HFF-Myc (cell line): Measurements from ENCODE around the gene SDHAF4.
A peak's percentile ranks its signal among the peaks of the same experiment; 100 is the strongest.
"Not testable (repeated sequence)": the region's sequence is repeated elsewhere in the genome, so short reads cannot be mapped to it uniquely, and the experiment has no call there.

Experiments used
- DNase-seq: peaks from one replicate; pipeline ENCODE4 v3.0.0-alpha.2; 2011; ENCODE audit warnings: low read depth; ENCODE audit errors: extremely low read depth
- H3K4me3 ChIP-seq: replicated peaks from 2 replicates; pipeline ENCODE4 v1.5.1; 2011; ENCODE audit warnings: low read depth, mild to moderate bottlenecking, control low read depth, low read length
- TF ChIP-seq, protein P1 (sequence below): IDR thresholded peaks from 2 replicates; pipeline ENCODE4 v1.5.1; 2012; ENCODE audit warnings: mild to moderate bottlenecking, low read depth, low read length, control low read depth; ENCODE audit errors: missing control alignments

The SDHAF4 gene

DNA sequence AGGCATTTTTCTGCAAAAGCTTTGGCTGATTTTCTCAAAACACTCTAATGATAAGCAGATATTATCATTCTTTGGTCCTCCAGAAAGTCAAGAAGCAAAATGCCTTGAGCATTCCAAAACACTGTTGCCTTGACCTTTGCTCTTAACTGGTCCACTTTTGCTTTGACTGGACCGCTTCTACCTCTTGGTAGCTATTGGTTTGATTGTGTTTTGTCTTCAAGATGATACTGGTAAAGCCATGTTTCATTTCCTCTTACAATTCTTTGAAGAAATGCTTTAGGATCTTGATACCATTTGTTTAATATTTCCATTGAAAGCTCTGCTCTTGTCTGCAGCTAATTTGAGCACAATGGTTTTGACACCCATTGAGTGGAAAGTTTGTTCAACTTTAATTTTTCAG is 35.6 kb upstream of the SDHAF4 start:
- DNase-seq = no peak
- TF ChIP-seq, protein P1, sequence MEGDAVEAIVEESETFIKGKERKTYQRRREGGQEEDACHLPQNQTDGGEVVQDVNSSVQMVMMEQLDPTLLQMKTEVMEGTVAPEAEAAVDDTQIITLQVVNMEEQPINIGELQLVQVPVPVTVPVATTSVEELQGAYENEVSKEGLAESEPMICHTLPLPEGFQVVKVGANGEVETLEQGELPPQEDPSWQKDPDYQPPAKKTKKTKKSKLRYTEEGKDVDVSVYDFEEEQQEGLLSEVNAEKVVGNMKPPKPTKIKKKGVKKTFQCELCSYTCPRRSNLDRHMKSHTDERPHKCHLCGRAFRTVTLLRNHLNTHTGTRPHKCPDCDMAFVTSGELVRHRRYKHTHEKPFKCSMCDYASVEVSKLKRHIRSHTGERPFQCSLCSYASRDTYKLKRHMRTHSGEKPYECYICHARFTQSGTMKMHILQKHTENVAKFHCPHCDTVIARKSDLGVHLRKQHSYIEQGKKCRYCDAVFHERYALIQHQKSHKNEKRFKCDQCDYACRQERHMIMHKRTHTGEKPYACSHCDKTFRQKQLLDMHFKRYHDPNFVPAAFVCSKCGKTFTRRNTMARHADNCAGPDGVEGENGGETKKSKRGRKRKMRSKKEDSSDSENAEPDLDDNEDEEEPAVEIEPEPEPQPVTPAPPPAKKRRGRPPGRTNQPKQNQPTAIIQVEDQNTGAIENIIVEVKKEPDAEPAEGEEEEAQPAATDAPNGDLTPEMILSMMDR = no peak
- H3K4me3 ChIP-seq = no peak overlapping the region

DNA sequence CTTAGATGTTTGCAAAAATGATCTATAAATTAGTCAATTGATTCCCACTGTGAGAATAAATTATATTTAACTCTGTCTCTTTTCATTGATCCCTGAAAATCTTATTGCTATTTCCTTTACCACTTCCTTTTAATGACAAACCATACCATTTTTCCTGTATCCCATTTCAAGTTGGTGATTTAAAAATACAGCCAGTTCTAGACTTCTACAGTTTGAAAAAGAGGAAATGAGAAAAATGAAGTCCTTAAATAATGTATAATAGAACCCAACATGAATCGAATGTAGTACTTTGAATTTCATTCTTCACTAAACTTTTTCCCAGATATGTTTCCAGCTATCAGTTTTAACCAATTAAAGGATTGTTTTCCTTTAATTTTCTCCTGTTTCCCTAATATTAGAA is 29.5 kb upstream of the SDHAF4 start:
- DNase-seq = no peak
- TF ChIP-seq, protein P1 = no peak
- no peak overlapping the region for H3K4me3 ChIP-seq

DNA sequence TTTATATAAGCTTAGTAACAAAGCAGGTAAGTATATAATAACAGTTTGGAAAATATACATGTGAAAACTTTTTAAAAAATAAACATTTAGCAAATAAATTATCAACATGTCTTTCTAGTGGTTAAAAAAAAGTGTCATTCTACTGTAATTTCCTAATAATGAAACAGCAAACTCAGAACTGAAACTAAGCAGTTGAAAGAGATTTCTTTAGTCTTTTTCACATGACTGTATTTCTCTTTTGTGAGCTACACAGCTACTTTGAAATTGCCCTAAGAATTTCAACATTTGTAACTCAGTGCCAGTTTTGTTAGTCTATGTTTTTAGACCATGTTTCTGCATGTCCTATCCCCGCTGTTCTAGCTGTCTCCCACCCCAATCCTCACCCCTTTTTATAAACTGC is 28.4 kb upstream of the SDHAF4 start:
- TF ChIP-seq, protein P1 = no peak
- no peak overlapping the region for H3K4me3 ChIP-seq
- no peak for DNase-seq

DNA sequence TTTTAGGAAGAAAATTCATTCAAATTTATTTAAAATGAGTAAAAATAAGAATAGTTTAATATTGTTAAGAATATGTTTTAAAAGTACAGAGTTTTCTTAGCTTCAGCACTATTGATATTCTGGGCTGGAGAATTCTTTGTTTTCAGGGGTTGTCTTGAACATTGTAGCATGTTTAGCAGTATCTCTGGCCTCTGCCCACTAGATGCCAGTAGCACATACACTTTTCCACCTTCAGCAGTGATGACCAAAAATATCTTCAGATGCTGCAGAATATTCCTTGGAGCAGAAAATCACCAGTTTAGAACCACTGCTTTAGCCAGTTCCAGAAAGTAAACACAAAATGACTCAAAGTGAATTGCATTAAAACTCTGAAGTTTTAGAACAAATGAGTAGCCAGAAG is 19.4 kb upstream of the SDHAF4 start:
- no peak overlapping the region for H3K4me3 ChIP-seq
- no peak for DNase-seq
- TF ChIP-seq, protein P1 = peak; percentile 35

DNA sequence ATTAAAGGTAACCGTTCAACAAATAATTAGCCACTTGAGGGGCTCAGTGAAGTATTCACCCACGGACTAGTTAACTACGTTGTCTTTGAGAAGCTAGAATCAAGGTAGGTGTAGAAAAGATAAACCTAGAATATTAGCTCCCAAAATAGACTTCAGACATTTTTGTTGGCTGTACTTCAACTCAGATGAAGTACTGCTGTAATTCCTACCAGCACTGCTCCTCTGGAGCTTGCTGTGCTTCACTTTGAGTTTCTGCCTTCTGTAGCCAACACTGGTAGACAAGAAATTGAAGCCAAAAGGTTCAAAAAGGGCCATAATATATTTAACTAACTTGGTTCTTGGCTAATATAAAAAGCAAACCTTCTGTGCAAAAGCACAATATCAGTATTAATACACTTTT is 18.8 kb upstream of the SDHAF4 start:
- H3K4me3 ChIP-seq = no peak overlapping the region
- TF ChIP-seq, protein P1 = no peak
- DNase-seq = no peak

DNA sequence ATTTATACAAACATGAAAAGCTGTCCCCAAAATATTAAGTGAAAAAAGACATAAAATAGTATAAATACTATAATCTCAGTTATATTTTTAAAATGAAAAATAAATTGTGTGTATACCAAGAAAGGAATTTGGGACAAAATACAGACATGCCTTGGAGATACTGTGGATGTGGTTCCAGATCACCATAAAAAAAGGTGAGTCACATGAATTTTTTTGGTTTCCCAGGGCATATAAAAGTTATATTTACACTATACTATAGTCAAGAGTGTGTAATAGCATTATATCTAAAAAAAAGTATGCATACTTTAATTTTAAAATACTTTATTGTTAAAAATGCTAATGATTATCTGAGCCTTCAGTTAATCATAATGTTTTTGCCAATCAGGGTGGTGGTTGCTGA is 17.4 kb upstream of the SDHAF4 start:
- H3K4me3 ChIP-seq = no peak overlapping the region
- TF ChIP-seq, protein P1 = no peak
- no peak for DNase-seq

DNA sequence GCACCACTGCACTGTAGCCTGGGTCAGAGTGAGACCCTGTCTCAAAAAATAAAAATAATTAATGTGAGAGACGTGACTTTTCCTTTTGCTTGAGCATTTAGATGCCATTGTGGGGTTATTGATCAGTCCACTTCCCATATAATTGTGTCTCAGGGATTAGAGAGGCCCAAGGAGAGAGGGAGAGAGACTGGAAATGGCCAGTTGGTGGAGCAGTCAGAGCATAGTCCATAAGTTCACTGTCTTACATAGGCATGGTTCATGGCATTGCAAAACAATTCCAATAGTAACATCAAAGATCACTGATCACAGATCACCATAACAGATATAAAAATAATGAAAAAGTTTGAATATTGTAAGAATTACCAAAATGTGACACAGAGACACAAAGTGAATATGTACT is 15.2 kb upstream of the SDHAF4 start:
- H3K4me3 ChIP-seq = no peak overlapping the region
- no peak for DNase-seq
- TF ChIP-seq, protein P1 = no peak

DNA sequence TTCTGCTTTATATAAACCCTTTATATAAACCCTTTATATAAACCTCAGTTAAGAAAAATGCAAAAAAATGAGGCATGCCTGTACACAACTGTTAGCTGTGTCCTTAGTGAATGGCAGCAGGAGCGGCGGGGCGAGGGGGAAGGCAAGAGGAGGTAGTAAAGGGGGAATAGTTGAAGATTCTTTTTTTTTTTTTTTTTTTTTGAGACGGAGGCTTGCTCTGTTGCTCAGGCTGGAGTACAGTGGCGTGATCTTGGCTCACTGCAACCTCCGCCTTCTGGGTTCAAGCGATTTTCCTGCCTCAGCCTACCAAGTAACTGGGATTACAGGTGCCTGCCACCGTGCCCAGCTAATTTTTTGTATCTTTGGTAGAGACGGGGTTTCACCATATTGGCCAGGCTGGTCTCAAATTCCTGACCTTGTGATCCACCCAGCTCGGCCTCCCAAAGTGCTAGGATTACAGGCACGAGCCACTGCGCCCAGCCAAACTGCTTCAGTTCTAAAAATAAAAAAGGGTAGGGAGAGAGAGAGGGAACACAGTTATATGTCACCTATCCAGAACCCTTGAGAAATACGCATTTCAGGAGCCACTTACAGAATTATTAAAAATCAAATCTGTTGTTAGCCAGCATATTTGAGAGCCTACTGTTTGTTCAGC is 14.3 kb upstream of the SDHAF4 start:
- not testable (repeated sequence) for H3K4me3 ChIP-seq, DNase-seq
